Transverse colon (tissue), 4 donors: ENCODE data around the gene EFNA4. TPM values are rescaled to one million over a fixed set of nuclear protein-coding genes. Genes with fewer than 3 reads are reported as not detected.

Experiments used
- DNase-seq: peaks from one replicate; pipeline ENCODE4 v3.0.0-alpha.2; 2019
- H3K27ac ChIP-seq, 4 donors: fragments of 200-600 bp; sonication (generic); 2 replicates each; pipeline ENCODE4 v1.5.1; 2016 to 2018; ENCODE audit warnings: inconsistent platforms in 4 of 4
- H3K27me3 ChIP-seq: fragments of 200-600 bp; sonication (generic); 2 replicates; pipeline ENCODE4 v1.5.1; 2017; ENCODE audit warnings: inconsistent platforms
- H3K36me3 ChIP-seq, 4 donors: fragments of 200-600 bp; sonication (generic); 2 replicates each; pipeline ENCODE4 v1.5.1; 2017 to 2019; ENCODE audit warnings: inconsistent platforms in 4 of 4
- H3K4me1 ChIP-seq, 4 donors: fragments of 200-600 bp; sonication (generic); 2 replicates each; pipeline ENCODE4 v1.5.1; 2017 to 2020; ENCODE audit warnings: inconsistent platforms in 4 of 4
- H3K4me3 ChIP-seq, 4 donors: fragments of 200-600 bp; sonication (generic); 1 replicate in 1 of 4; 2 replicates in 3 of 4; pipeline versions ENCODE4 v1.5.1 to v1.6.1; 2017 to 2019; ENCODE audit warnings: inconsistent platforms in 4 of 4
- H3K9me3 ChIP-seq, 2 donors: fragments of 200-600 bp; sonication (generic); 2 replicates each; pipeline ENCODE4 v1.5.1; 2017 to 2019; ENCODE audit warnings: inconsistent platforms in 2 of 2
- CTCF ChIP-seq, 5 experiments: fragments of 200-600 bp in 3 of 5; fragments of 450-650 bp in 2 of 5; sonication (generic) in 3 of 5; IDR thresholded peaks; 1 replicate in 2 of 5; 2 replicates in 3 of 5; pipeline ENCODE4 v1.5.1; 2016 to 2017; ENCODE audit warnings: antibody characterized with exemption in 5 of 5, inconsistent platforms in 3 of 5, mild to moderate bottlenecking in 2 of 5, moderate library complexity in 1 of 5
- EP300 ChIP-seq: sonication (generic); formaldehyde crosslinking; IDR thresholded peaks from one replicate; pipeline ENCODE4 v1.6.1; 2017; ENCODE audit warnings: antibody characterized with exemption, low read depth
- POLR2A ChIP-seq: fragments of 450-650 bp; IDR thresholded peaks from one replicate; pipeline ENCODE4 v1.6.1; 2016; ENCODE audit warnings: antibody characterized with exemption, mild to moderate bottlenecking, moderate library complexity
- POLR2AphosphoS5 ChIP-seq, 3 donors: sonication (generic); formaldehyde crosslinking; IDR thresholded peaks; one replicate each; pipeline ENCODE4 v1.6.1; 2016; ENCODE audit warnings: antibody characterized with exemption in 3 of 3
- WGBS, 2 donors: methylation state at CpG; one replicate each; pipeline ENCODE4 v1.1.5; 2018; ENCODE audit warnings: low coverage in 1 of 2; 5-methylcytosine and 5-hydroxymethylcytosine counted together
- in situ Hi-C, 4 donors: fragments of 200-750 bp; cut with MboI; loops; one replicate each; pipeline versions ENCODE4 v1.15.0 to v1.15.1; 2017; ENCODE audit warnings: low sequenced_read_pairs in 3 of 4, low pct_ligation_motif_present in 1 of 4, low pct_unique_long_range_greater_than_20kb in 1 of 4
- intact Hi-C: fragments of 100-400 bp; cut with DNase I; formaldehyde crosslinking; loops from one replicate; pipeline ENCODE4 v1.15.1; 2023; ENCODE audit warnings: low total_unique reads
- total RNA-seq, 4 donors: library from RNA; depleted of rRNA; stranded (reverse); fragments of >200 nt; gene quantifications; one replicate each; pipeline ENCODE4 v1.1.0, GENCODE V29; 2016

Gene EFNA4
- total RNA-seq, 4 donors from 2014 or later, result 18.3 to 57.2 (median 37.2) TPM

- no peak for DNase-seq
- no peaks in the 10 kb centered on the region for H3K36me3 ChIP-seq
- intact Hi-C loops (no loop called here), in situ Hi-C loops (no loop called here)
- no peak overlapping the region for H3K4me3 ChIP-seq
- H3K27ac ChIP-seq, result no peak overlapping the region
- H3K4me1 ChIP-seq, result no peaks in the 10 kb centered on the region
- H3K27me3 ChIP-seq, result no peaks in the 10 kb centered on the region
- no peak for TF ChIP-seq POLR2AphosphoS5 (IDR thresholded peaks at IDR 0.05)
- no peak for TF ChIP-seq EP300
- no peak for TF ChIP-seq POLR2A
- TF ChIP-seq CTCF (IDR thresholded peaks at IDR 0.05), result no peak
- no peaks in the 10 kb centered on the region for H3K9me3 ChIP-seq
- WGBS, 2 donors, result 67 to 87% methylated on average over 3 to 11 of the region's 11 CpGs
Observed at GRCh38 chr1:155030899-155031298, 32.6 kb upstream of the EFNA4 start.

GRCh38 chr1:155032886-155033285 is 30.7 kb upstream of the EFNA4 start:
- H3K4me3 ChIP-seq, result no peak overlapping the region
- peaks cover 0 to 14% (median 2%) of the 10 kb centered on the region in 4 donors for H3K4me1 ChIP-seq
- H3K27ac ChIP-seq, result no peak overlapping the region
- TF ChIP-seq POLR2A, result no peak
- TF ChIP-seq POLR2AphosphoS5 (IDR thresholded peaks at IDR 0.05), result no peak
- TF ChIP-seq CTCF (IDR thresholded peaks at IDR 0.05), result no peak
- no peak for TF ChIP-seq EP300
- no peaks in the 10 kb centered on the region for H3K9me3 ChIP-seq
- in situ Hi-C loops (no loop called here), intact Hi-C loops (no loop called here)
- 84% methylated on average over 8 to 12 of the region's 12 CpGs for WGBS, 2 donors
- no peak for DNase-seq
- no peaks in the 10 kb centered on the region for H3K36me3 ChIP-seq
- H3K27me3 ChIP-seq, result no peaks in the 10 kb centered on the region

- Histone ChIP-seq H3K27me3 (no peaks in the 10 kb centered on the region), H3K4me3 (no peak within 1 kb of the TSS), H3K36me3 (no peaks in the 10 kb centered on the region), H3K27ac (no peak within 1 kb of the TSS), H3K4me1 (peaks cover under 1 to 20% (median 8%) of the 10 kb centered on the region in 4 donors), H3K9me3 (no peaks in the 10 kb centered on the region)
- TF ChIP-seq EP300, result no peak
- no peak for TF ChIP-seq POLR2AphosphoS5 (IDR thresholded peaks at IDR 0.05)
- TF ChIP-seq CTCF (IDR thresholded peaks at IDR 0.05), result no peak
- intact Hi-C loops, result no loop called here
- in situ Hi-C loops, result no loop called here
- DNase-seq, result no peak
- WGBS, 2 donors, result 93% methylated on average over 9 of the region's 9 CpGs; no CpG with 5 or more reads in 1 of the 2 donors
Observed at GRCh38 chr1:155033524-155033923, 30.0 kb upstream of the EFNA4 start, which contains the start of the genes DCST1 and DCST2. Gene DCST1 (plus strand): TSS chr1:155033824. CDS start chr1:155034037, 213 bp downstream. Gene DCST2 (minus strand): TSS chr1:155033781. CDS start chr1:155033701, 80 bp downstream.

- in situ Hi-C loops, result no loop called here
- no peaks in the 10 kb centered on the region for H3K27me3 ChIP-seq
- H3K27ac ChIP-seq, result no peak overlapping the region
- H3K4me3 ChIP-seq, result no peak overlapping the region
- H3K4me1 ChIP-seq, result peaks cover 6 to 30% (median 15%) of the 10 kb centered on the region in 4 donors
- 69 to 83% methylated on average over 4 to 20 of the region's 20 CpGs for WGBS, 2 donors
- H3K36me3 ChIP-seq, result no peaks in the 10 kb centered on the region
- no peaks in the 10 kb centered on the region for H3K9me3 ChIP-seq
- TF ChIP-seq POLR2AphosphoS5 (IDR thresholded peaks at IDR 0.05) (no peak), CTCF (IDR thresholded peaks at IDR 0.05) (no peak), POLR2A (no peak), EP300 (no peak)
- intact Hi-C loops, result no loop called here
- DNase-seq, result no peak
Observed at GRCh38 chr1:155034318-155035208, 29.0 kb upstream of the EFNA4 start.
